ENCODE results near the gene PRPF4. TPM values are rescaled to one million over a fixed set of nuclear protein-coding genes. Genes with fewer than 3 reads are reported as not detected.

The PRPF4 gene
- total and polyA plus RNA-seq, 2 donors (not counting 3 experiments of a cell fraction or from before 2014, with no cell fraction given): 12.9 to 25.8 TPM

- BruUV-seq (replicated peaks): no TSS peak
- H3K9me3 ChIP-seq (replicated peaks; ENCODE audit: control insufficient read depth, insufficient read depth, low read length): no peaks in the 10 kb centered on the region
- H3K9me1 ChIP-seq (replicated peaks; ENCODE audit: control insufficient read depth, extremely low read depth, insufficient read depth, low read length): no peaks in the 10 kb centered on the region
- H3K4me3 ChIP-seq (replicated peaks in 1 of 3; ENCODE audit: insufficient read depth in 1 of 3, low read depth in 1 of 3, low read length in 3 of 3): no peak overlapping the region
- DNase-seq (ENCODE audit: low read depth, low spot score) (no peak), FAIRE-seq (no peak)
- ChIA-PET CTCF (interaction anchor here (1.0 kb wide), 1 partner anchor 101 kb away, joined by 3 read pairs; no protein-coding TSS in a partner anchor), POLR2A (no interaction called here)
- H3K36me3 ChIP-seq (ENCODE audit: control insufficient read depth in 2 of 2, extremely low read depth in 1 of 2, insufficient read depth in 2 of 2, low read length in 2 of 2): peaks cover 0 to 1% of the 10 kb centered on the region in 2 experiments
- TF ChIP-seq MYC (IDR thresholded peaks at IDR 0.05; ENCODE audit: low read depth, low read length): no peak
- no peak for TF ChIP-seq POLR2A (IDR thresholded peaks at IDR 0.05; ENCODE audit: low read depth, low read length)
- no peaks in the 10 kb centered on the region for H4K20me1 ChIP-seq (replicated peaks; ENCODE audit: control insufficient read depth, extremely low read depth, insufficient read depth, low read length)
- H3K79me2 ChIP-seq (ENCODE audit: control insufficient read depth, insufficient read depth, low read length): no peaks in the 10 kb centered on the region
- H3K4me1 ChIP-seq (ENCODE audit: control insufficient read depth, extremely low read depth, insufficient read depth, low read length): peaks cover 3% of the 10 kb centered on the region
- intact Hi-C loops (cut with micrococcal nuclease) (no loop called here), dilution Hi-C loops (cut with MboI; ENCODE audit: extremely low pct_ligation_motif_present, low sequenced_read_pairs) (no loop called here)
- H3K4me2 ChIP-seq (ENCODE audit: insufficient read depth, low read length): no peak overlapping the region
- no peak overlapping the region for H3K9ac ChIP-seq (replicated peaks; ENCODE audit: extremely low read depth, insufficient read depth, low read length)
- H3K27ac ChIP-seq (ENCODE audit: insufficient read depth, low read depth, low read length): no peak overlapping the region
- peaks cover 3 to 8% of the 10 kb centered on the region in 2 experiments for H3K27me3 ChIP-seq (ENCODE audit: control insufficient read depth in 2 of 2, insufficient read depth in 2 of 2, low read length in 2 of 2)
- no peak overlapping the region for H2AFZ ChIP-seq (ENCODE audit: low read depth, low read length)
Measured at GRCh38 chr9:113298311-113298710, 22.9 kb downstream of the PRPF4 start.

DNA sequence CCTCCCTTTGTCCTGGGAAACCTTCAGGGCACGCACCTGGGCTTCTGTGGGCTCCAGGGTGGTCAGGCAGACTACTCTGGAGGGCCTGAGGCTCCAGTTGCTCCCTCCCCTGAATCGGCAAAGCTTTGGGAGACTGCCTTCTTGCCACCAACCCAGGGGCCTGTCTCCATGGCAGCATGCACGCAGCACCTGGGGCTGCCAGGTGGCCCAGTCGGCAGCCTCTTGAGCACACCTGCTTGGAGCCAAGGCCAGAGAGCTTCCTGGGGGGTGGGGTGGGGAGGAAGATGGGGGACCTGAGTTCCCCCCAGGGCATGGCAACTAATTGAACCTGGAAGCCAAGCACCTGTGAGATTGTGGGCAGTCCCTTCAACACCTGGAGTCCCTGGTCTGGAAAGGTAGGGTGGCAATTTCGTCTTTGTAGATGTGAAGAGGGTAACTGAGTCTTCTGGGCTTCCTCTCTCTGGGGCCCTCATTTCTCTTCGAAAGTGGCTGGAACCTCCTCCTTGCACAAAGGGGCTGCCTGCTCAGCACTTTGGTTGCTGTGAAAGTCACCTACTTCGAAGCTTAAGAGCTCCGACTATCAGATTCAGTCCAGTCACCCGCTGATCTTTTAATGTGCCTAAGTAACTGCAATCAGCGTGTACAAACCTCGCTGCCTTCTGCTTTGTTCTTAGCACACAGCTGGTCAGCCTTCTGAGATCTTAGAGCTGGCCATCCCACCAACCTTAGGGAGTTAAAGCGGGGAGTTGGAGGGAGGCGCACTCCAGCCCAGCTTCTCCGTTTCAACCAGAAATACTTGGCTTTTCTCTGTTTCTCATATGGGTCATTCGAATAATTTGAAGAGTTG lies 23.7 kb downstream of the PRPF4 start:
- dilution Hi-C loops (cut with MboI; ENCODE audit: extremely low pct_ligation_motif_present, low sequenced_read_pairs): no loop called here
- DNase-seq (ENCODE audit: low read depth, low spot score) (no peak), FAIRE-seq (no peak)
- intact Hi-C loops (cut with micrococcal nuclease): no loop called here
- H3K27ac ChIP-seq (ENCODE audit: insufficient read depth, low read depth, low read length): no peak overlapping the region
- H3K4me3 ChIP-seq (replicated peaks in 1 of 3; ENCODE audit: insufficient read depth in 1 of 3, low read depth in 1 of 3, low read length in 3 of 3): no peak overlapping the region
- H3K9ac ChIP-seq (replicated peaks; ENCODE audit: extremely low read depth, insufficient read depth, low read length): no peak overlapping the region
- no peaks in the 10 kb centered on the region for H3K9me3 ChIP-seq (replicated peaks; ENCODE audit: control insufficient read depth, insufficient read depth, low read length)
- H3K4me1 ChIP-seq (ENCODE audit: control insufficient read depth, extremely low read depth, insufficient read depth, low read length): peaks cover 3% of the 10 kb centered on the region
- no peak overlapping the region for H2AFZ ChIP-seq (ENCODE audit: low read depth, low read length)
- no peaks in the 10 kb centered on the region for H3K36me3 ChIP-seq (ENCODE audit: control insufficient read depth in 2 of 2, extremely low read depth in 1 of 2, insufficient read depth in 2 of 2, low read length in 2 of 2)
- no peak overlapping the region for H3K4me2 ChIP-seq (ENCODE audit: insufficient read depth, low read length)
- ChIA-PET POLR2A (no interaction called here), CTCF (no interaction called here)
- TF ChIP-seq, protein P1, sequence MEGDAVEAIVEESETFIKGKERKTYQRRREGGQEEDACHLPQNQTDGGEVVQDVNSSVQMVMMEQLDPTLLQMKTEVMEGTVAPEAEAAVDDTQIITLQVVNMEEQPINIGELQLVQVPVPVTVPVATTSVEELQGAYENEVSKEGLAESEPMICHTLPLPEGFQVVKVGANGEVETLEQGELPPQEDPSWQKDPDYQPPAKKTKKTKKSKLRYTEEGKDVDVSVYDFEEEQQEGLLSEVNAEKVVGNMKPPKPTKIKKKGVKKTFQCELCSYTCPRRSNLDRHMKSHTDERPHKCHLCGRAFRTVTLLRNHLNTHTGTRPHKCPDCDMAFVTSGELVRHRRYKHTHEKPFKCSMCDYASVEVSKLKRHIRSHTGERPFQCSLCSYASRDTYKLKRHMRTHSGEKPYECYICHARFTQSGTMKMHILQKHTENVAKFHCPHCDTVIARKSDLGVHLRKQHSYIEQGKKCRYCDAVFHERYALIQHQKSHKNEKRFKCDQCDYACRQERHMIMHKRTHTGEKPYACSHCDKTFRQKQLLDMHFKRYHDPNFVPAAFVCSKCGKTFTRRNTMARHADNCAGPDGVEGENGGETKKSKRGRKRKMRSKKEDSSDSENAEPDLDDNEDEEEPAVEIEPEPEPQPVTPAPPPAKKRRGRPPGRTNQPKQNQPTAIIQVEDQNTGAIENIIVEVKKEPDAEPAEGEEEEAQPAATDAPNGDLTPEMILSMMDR (IDR thresholded peaks at IDR 0.05; ENCODE audit: extremely low read depth in 1 of 2, insufficient read depth in 1 of 2, low read depth in 1 of 2, low read length in 2 of 2): no peak
- TF ChIP-seq EZH2 (IDR thresholded peaks at IDR 0.05; ENCODE audit: borderline replicate concordance, low read depth, low read length, severe bottlenecking) (no peak), GATA2 (IDR thresholded peaks at IDR 0.05; ENCODE audit: insufficient read depth, insufficient read length, low read depth, low read length) (no peak), MYC (IDR thresholded peaks at IDR 0.05; ENCODE audit: low read depth, low read length) (no peak), POLR2AphosphoS5 (IDR thresholded peaks at IDR 0.05; ENCODE audit: insufficient read depth, low read depth, low read length) (no peak), JUN (IDR thresholded peaks at IDR 0.05; ENCODE audit: borderline replicate concordance, insufficient read depth, insufficient read length, low read depth) (no peak), FOS (IDR thresholded peaks at IDR 0.05; ENCODE audit: borderline replicate concordance, insufficient read depth, low read length) (no peak)
- TF ChIP-seq, protein P2, sequence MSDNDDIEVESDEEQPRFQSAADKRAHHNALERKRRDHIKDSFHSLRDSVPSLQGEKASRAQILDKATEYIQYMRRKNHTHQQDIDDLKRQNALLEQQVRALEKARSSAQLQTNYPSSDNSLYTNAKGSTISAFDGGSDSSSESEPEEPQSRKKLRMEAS (IDR thresholded peaks at IDR 0.05; ENCODE audit: insufficient read depth, insufficient read length): no peak
- H4K20me1 ChIP-seq (replicated peaks; ENCODE audit: control insufficient read depth, extremely low read depth, insufficient read depth, low read length): no peaks in the 10 kb centered on the region
- no peaks in the 10 kb centered on the region for H3K79me2 ChIP-seq (ENCODE audit: control insufficient read depth, insufficient read depth, low read length)
- H3K27me3 ChIP-seq (ENCODE audit: control insufficient read depth in 2 of 2, insufficient read depth in 2 of 2, low read length in 2 of 2): peaks cover 3 to 8% of the 10 kb centered on the region in 2 experiments
- no TSS peak for BruUV-seq (replicated peaks)
- no peaks in the 10 kb centered on the region for H3K9me1 ChIP-seq (replicated peaks; ENCODE audit: control insufficient read depth, extremely low read depth, insufficient read depth, low read length)

Data from endothelial cell of umbilical vein (primary cell).